H1 (cell line): ENCODE measurements around the gene TOP1. TPM values are rescaled to one million over a fixed set of nuclear protein-coding genes. Genes with fewer than 3 reads are reported as not detected.

Experiments
- CTCF ChIA-PET: fragments of 300-600 bp; sonication (Branson Sonifier 250); formaldehyde crosslinking; loops from one replicate; lab custom pipeline; 2021; ENCODE audit not compliant: partially characterized antibody; lab: Charles Lee
- POLR2A ChIA-PET: fragments of 300-600 bp; sonication (Branson Sonifier 250); formaldehyde crosslinking; loops from one replicate; lab custom pipeline; 2021; ENCODE audit warnings: inconsistent platforms; ENCODE audit not compliant: partially characterized antibody; lab: Charles Lee
- DNase-seq, 2 experiments: peaks; one replicate each; pipeline versions ENCODE4 v3.0.0 to v3.0.0-alpha.2; 2010 to 2022; ENCODE audit warnings: low spot score in 2 of 2, low read depth in 1 of 2, mixed read lengths in 1 of 2
- FAIRE-seq: peaks from 2 replicates; lab custom pipeline; 2011; peaks lifted over from hg19 to GRCh38; lab: Jason Lieb, UNC
- H2AFZ ChIP-seq: 2 replicates; pipeline ENCODE4 v1.8.1; 2012; ENCODE audit warnings: low read length, inconsistent platforms
- H2AK5ac ChIP-seq: 2 replicates; pipeline ENCODE4 v1.6.1; 2013; ENCODE audit warnings: low read depth, low read length
- H2BK120ac ChIP-seq: replicated peaks from 2 replicates; pipeline ENCODE3; 2013; ENCODE audit warnings: low read depth, low read length, inconsistent platforms
- H2BK12ac ChIP-seq: 2 replicates; pipeline ENCODE4 v1.6.1; 2013; ENCODE audit warnings: low read depth, low read length
- H2BK15ac ChIP-seq: 2 replicates; pipeline ENCODE4 v1.6.1; 2013; ENCODE audit warnings: low read length
- H2BK20ac ChIP-seq: 2 replicates; pipeline ENCODE4 v1.6.1; 2013; ENCODE audit warnings: low read length
- H2BK5ac ChIP-seq: 2 replicates; pipeline ENCODE4 v1.6.1; 2013; ENCODE audit warnings: low read depth, low read length
- H3K14ac ChIP-seq: 2 replicates; pipeline ENCODE4 v1.6.1; 2013; ENCODE audit warnings: inconsistent platforms; ENCODE audit not compliant: insufficient read length
- H3K18ac ChIP-seq: 2 replicates; pipeline ENCODE4 v1.6.1; 2013; ENCODE audit warnings: low read length; ENCODE audit errors: extremely low read depth
- H3K23ac ChIP-seq: 2 replicates; pipeline ENCODE4 v1.6.1; 2013; ENCODE audit warnings: inconsistent platforms; ENCODE audit not compliant: insufficient read length
- H3K23me2 ChIP-seq: 2 replicates; pipeline ENCODE4 v1.6.1; 2013; ENCODE audit warnings: low read depth, low read length
- H3K27ac ChIP-seq: 2 replicates; pipeline ENCODE4 v1.6.1; 2011; ENCODE audit warnings: low read depth, low read length, inconsistent platforms
- H3K27me3 ChIP-seq, 4 experiments: replicated peaks in 1 of 4; 1 replicate in 1 of 4; 2 replicates in 3 of 4; pipeline versions ENCODE4 v1.6.1 to v1.8.1; 2011 to 2013; ENCODE audit warnings: low read length in 3 of 4, mild to moderate bottlenecking in 3 of 4, inconsistent platforms in 2 of 4, mixed read lengths in 2 of 4, moderate library complexity in 1 of 4; ENCODE audit not compliant: control insufficient read depth in 3 of 4, insufficient read depth in 3 of 4; ENCODE audit errors: extremely low read depth in 1 of 4
- H3K36me3 ChIP-seq, 4 experiments: 2 replicates each; pipeline versions ENCODE4 v1.6.1 to v1.8.1; 2011 to 2013; ENCODE audit warnings: mild to moderate bottlenecking in 4 of 4, low read length in 3 of 4, moderate library complexity in 2 of 4, control low read depth in 1 of 4, inconsistent platforms in 1 of 4; ENCODE audit not compliant: insufficient read depth in 4 of 4, control insufficient read depth in 2 of 4
- H3K4ac ChIP-seq: replicated peaks from 2 replicates; pipeline ENCODE3; 2013; ENCODE audit warnings: low read length, low read depth, mixed read lengths, inconsistent platforms; ENCODE audit not compliant: insufficient read length
- H3K4me1 ChIP-seq, 4 experiments: replicated peaks in 1 of 4; 1 replicate in 1 of 4; 2 replicates in 3 of 4; pipeline versions ENCODE4 v1.6.1 to v1.8.1; 2011 to 2013; ENCODE audit warnings: low read length in 3 of 4, inconsistent platforms in 2 of 4, mixed read lengths in 1 of 4; ENCODE audit not compliant: insufficient read depth in 4 of 4, control insufficient read depth in 3 of 4
- H3K4me2 ChIP-seq, 2 experiments: 2 replicates each; pipeline versions ENCODE4 v1.6.1 to v1.8.1; 2011 to 2013; ENCODE audit warnings: low read depth in 2 of 2, low read length in 2 of 2, control low read depth in 1 of 2, inconsistent platforms in 1 of 2, mild to moderate bottlenecking in 1 of 2; ENCODE audit not compliant: insufficient read depth in 1 of 2
- H3K4me3 ChIP-seq, 4 experiments: fragments of 200-600, 300-600 bp in 1 of 4; sonication (generic), shearing (Covaris generic), sonication (Bioruptor Twin) in 1 of 4; 2 replicates each; pipeline versions ENCODE4 v1.5.1 to v1.8.1; 2011 to 2016; ENCODE audit warnings: low read length in 4 of 4, low read depth in 3 of 4, control low read depth in 2 of 4, inconsistent platforms in 2 of 4, mild to moderate bottlenecking in 2 of 4, mixed read lengths in 1 of 4, moderate library complexity in 1 of 4; ENCODE audit not compliant: insufficient read depth in 2 of 4; ENCODE audit errors: extremely low read depth in 1 of 4
- H3K56ac ChIP-seq: replicated peaks from 2 replicates; pipeline ENCODE3; 2013; ENCODE audit warnings: low read depth, mild to moderate bottlenecking, mixed read lengths, low read length, inconsistent platforms; ENCODE audit not compliant: insufficient read length
- H3K79me1 ChIP-seq: 2 replicates; pipeline ENCODE4 v1.6.1; 2013; ENCODE audit warnings: low read depth, low read length, control low read depth
- H3K79me2 ChIP-seq, 2 experiments: 2 replicates each; pipeline versions ENCODE4 v1.6.1 to v1.8.1; 2012 to 2013; ENCODE audit warnings: low read length in 2 of 2, mild to moderate bottlenecking in 2 of 2, inconsistent platforms in 1 of 2; ENCODE audit not compliant: insufficient read depth in 2 of 2, control insufficient read depth in 1 of 2
- H3K9ac ChIP-seq, 4 experiments: replicated peaks in 1 of 4; 1 replicate in 1 of 4; 2 replicates in 3 of 4; pipeline versions ENCODE4 v1.6.1 to v1.8.1; 2011 to 2013; ENCODE audit warnings: low read depth in 3 of 4, low read length in 3 of 4, control low read depth in 2 of 4, mild to moderate bottlenecking in 2 of 4, moderate library complexity in 2 of 4, inconsistent platforms in 1 of 4; ENCODE audit errors: extremely low read depth in 1 of 4
- H3K9me3 ChIP-seq, 2 experiments: 2 replicates each; pipeline versions ENCODE4 v1.6.1 to v1.8.1; 2012 to 2013; ENCODE audit warnings: mild to moderate bottlenecking in 2 of 2, moderate library complexity in 2 of 2, control low read depth in 1 of 2, inconsistent platforms in 1 of 2, low read depth in 1 of 2, low read length in 1 of 2, mixed read lengths in 1 of 2; ENCODE audit not compliant: insufficient read depth in 2 of 2
- H4K20me1 ChIP-seq, 2 experiments: replicated peaks in 1 of 2; 2 replicates each; pipeline versions ENCODE3 to v1.8.1; 2011 to 2013; ENCODE audit warnings: inconsistent platforms in 2 of 2, low read length in 2 of 2, mild to moderate bottlenecking in 1 of 2; ENCODE audit not compliant: insufficient read depth in 2 of 2, control insufficient read depth in 1 of 2
- H4K5ac ChIP-seq: 2 replicates; pipeline ENCODE4 v1.6.1; 2013; ENCODE audit warnings: low read length, low read depth, mixed read lengths, inconsistent platforms; ENCODE audit not compliant: insufficient read length
- H4K8ac ChIP-seq: 2 replicates; pipeline ENCODE4 v1.8.0; 2013; ENCODE audit warnings: mild to moderate bottlenecking, moderate library complexity, low read length, inconsistent platforms; ENCODE audit not compliant: insufficient read depth; ENCODE audit errors: extremely low read depth
- H4K91ac ChIP-seq: replicated peaks from 2 replicates; pipeline ENCODE3; 2013; ENCODE audit warnings: low read length, mixed read lengths, inconsistent platforms; ENCODE audit not compliant: insufficient read length
- ASH2L ChIP-seq: fragments of 200-600, 300-600 bp; sonication (generic); IDR thresholded peaks from one replicate; pipeline ENCODE4 v1.7.1; 2017; ENCODE audit warnings: low read length
- ATF2 ChIP-seq: IDR thresholded peaks from 2 replicates; pipeline ENCODE4 v1.6.1; 2012; ENCODE audit warnings: low read length, inconsistent platforms
- CHD2 ChIP-seq: IDR thresholded peaks from 2 replicates; pipeline ENCODE4 v1.6.1; 2012; ENCODE audit warnings: low read length, improper control_type of control experiment
- HDAC6 ChIP-seq: IDR thresholded peaks from one replicate; pipeline ENCODE4 v1.7.1; 2012; ENCODE audit warnings: low read depth, mild to moderate bottlenecking, inconsistent platforms, low read length, moderate library complexity
- NRF1 ChIP-seq: IDR thresholded peaks from 2 replicates; pipeline ENCODE4 v1.6.1; 2011; ENCODE audit warnings: mild to moderate bottlenecking, low read depth, low read length, improper control_type of control experiment
- WGBS, 2 experiments: shearing (Covaris generic) in 1 of 2; methylation state at CpG; one replicate each; pipeline versions ENCODE4 v1.1.6 to v1.1.7; 2013 to 2015; ENCODE audit warnings: low lambda C conversion rate in 2 of 2, mixed read lengths in 2 of 2, inconsistent platforms in 1 of 2, low coverage in 1 of 2, missing lambda C conversion rate in 1 of 2; ENCODE audit not compliant: insufficient replicate concordance in 2 of 2, insufficient coverage in 1 of 2, insufficient read length in 1 of 2; ENCODE audit errors: extremely low coverage in 1 of 2, missing lambda C conversion rate in 1 of 2; 5-methylcytosine and 5-hydroxymethylcytosine counted together
- polyA plus RNA-seq, 7 experiments: library from polyadenylated mRNA; depleted of rRNA in 3 of 7; stranded (reverse) in 5 of 7; unstranded in 2 of 7; fragments of >200 nt in 5 of 7; fragments of 200-250 nt in 2 of 7; gene quantifications; 1 replicate in 5 of 7; 2 replicates in 1 of 7; 4 replicates in 1 of 7; pipeline versions ENCODE4 v1.2.1 to v1.2.3, GENCODE V29; 2011 to 2013; ENCODE audit warnings: missing spikeins in 2 of 7, mixed read lengths in 2 of 7
- total RNA-seq: library from RNA; stranded (reverse); fragmentation: NEBNext Ultra II Directional; extraction: Animal tissue kit (Norgen Biotek cat#: 25700); gene quantifications from 2 replicates; pipeline ENCODE4 v1.2.1, GENCODE V29; 2021

Gene TOP1
- total and polyA plus RNA-seq, 2 of the 8 experiments (the other 6 are each of a cell fraction or from before 2014, with no cell fraction given), result 7.4 to 108 TPM

- Histone ChIP-seq H2BK15ac (no peak overlapping the region), H3K23me2 (no peaks in the 10 kb centered on the region), H3K4ac (no peak overlapping the region), H3K79me1 (no peaks in the 10 kb centered on the region; the same call in 1 of the 2 replicates), H3K14ac (no peak overlapping the region), H3K27ac (no peak overlapping the region), H2BK20ac (no peak overlapping the region), H3K36me3 (peaks cover 0 to 4% (median 0%) of the 10 kb centered on the region in 4 experiments; a peak in 1 of 8 replicates), H3K9ac (no peak overlapping the region), H3K56ac (no peak overlapping the region), H3K4me2 (peak overlapping the region; percentile 2 to 19; a peak in 2 of 4 replicates), H4K20me1 (peaks cover 44 to 47% of the 10 kb centered on the region in 2 experiments), H3K27me3 (no peaks in the 10 kb centered on the region), H3K18ac (no peak overlapping the region), H3K23ac (no peak overlapping the region), H3K4me1 (peaks cover 5 to 21% (median 9%) of the 10 kb centered on the region in 4 experiments; a peak in 4 of 7 replicates), H4K91ac (no peak overlapping the region), H2AFZ (no peak overlapping the region), H3K9me3 (no peaks in the 10 kb centered on the region), H2BK120ac (no peak overlapping the region), H2AK5ac (no peak overlapping the region), H2BK5ac (no peak overlapping the region), H4K8ac (no peak overlapping the region), H3K4me3 (no peak overlapping the region), H3K79me2 (peaks cover 12 to 98% of the 10 kb centered on the region in 2 experiments), H2BK12ac (no peak overlapping the region), H4K5ac (no peak overlapping the region)
- ChIA-PET POLR2A (interaction anchor here (0.6 to 1.4 kb wide), 3 partner anchors 11 to 89 kb away, joined by 3 to 5 read pairs (median 4); no protein-coding TSS in a partner anchor), CTCF (interaction anchor here (0.8 to 2.2 kb wide), 6 partner anchors 10 to 61 kb away, joined by 3 to 7 read pairs (median 4); no protein-coding TSS in a partner anchor)
- 50% methylated on average over 5 of the region's 5 CpGs; no CpG with 5 or more reads in 1 of the 2 experiments for WGBS, 2 experiments
- no peak for TF ChIP-seq CHD2
- TF ChIP-seq NRF1, result no peak
- no peak for TF ChIP-seq HDAC6
- TF ChIP-seq ASH2L, result no peak
- no peak for TF ChIP-seq ATF2
- no peak for DNase-seq
- no peak for FAIRE-seq
These were observed 18.8 kb downstream of the TOP1 start for GRCh38 chr20:41047279-41047974.
